GM18519 (cell line): ENCODE data around the gene CLEC16A.

Experiments used
- ATAC-seq: cut with Tn5 transposase; IDR thresholded peaks from one replicate; pipeline ENCODE4 v1.9.1; 2021; ENCODE audit warnings: mild to moderate bottlenecking, moderate library complexity; ENCODE audit not compliant: unreplicated experiment, low FRiP score

CLEC16A gene

DNA sequence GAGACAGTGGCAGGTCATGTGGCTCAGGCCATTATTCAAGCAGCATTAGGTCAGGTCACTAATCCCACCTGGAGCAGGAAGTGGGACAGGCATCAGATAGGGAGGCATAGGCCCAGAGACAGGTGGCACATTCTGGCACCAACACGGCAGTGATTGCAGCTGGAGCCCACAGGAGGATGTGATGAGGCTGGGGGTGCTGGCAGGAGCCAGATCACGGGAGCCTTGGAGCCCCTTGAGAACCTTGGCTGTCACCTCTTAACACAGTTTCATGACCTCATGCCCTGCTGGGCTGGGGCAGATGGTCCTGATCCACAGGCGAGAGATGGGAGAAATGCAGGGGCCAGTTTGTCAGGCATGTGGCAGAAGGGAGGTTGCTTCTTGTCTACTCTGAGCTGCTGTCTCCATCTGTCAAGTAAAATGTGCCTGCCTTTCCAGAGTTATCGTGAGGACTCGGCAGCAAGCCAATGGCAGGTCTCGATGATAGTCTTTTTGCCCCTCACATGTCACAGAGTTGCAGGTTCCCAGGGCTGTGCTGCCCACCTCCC is 109.6 kb downstream of the CLEC16A start:
- no peak for ATAC-seq

DNA sequence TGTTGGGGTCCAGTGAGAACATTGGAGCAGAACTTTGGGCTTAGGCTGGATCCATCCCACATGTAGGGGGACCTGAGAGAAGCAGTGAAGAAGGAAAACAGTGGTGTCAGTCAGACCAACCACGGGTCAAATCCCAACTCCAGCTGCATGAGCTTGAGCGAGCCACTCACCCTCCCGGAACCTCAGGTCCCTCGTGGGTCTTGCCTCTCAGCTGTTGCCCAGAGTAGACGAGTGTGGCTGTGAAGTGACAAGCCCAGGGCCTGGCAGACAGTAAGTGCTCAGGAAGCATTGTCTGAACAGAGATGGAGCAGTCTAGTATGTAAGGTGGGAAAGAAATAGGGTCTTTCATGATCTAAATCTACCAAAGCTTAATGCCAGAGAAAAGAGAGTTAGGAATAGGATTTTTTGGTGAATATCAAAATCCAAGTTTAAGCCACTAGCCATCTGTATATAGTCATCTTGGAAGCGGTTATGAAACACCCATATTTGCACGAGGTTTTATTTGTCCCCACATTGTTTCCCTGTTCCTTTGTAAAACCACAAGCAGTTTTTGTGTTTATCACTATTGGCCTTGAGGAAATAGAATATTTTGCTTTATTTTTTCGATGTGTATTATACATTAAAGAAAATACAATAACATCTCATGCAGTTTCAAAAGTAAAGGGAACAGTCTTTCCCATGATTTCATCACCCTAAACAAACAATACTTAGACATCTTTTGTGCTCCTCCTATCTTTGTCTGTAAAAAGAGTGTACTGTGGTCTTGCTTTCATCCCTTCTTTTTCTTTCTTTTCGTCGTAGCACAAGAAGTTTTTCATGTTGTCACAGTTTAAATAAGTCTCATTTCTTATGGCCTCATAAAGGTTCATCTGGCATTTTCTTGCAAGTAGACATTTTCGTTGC is 112.0 kb downstream of the CLEC16A start:
- no peak for ATAC-seq

DNA sequence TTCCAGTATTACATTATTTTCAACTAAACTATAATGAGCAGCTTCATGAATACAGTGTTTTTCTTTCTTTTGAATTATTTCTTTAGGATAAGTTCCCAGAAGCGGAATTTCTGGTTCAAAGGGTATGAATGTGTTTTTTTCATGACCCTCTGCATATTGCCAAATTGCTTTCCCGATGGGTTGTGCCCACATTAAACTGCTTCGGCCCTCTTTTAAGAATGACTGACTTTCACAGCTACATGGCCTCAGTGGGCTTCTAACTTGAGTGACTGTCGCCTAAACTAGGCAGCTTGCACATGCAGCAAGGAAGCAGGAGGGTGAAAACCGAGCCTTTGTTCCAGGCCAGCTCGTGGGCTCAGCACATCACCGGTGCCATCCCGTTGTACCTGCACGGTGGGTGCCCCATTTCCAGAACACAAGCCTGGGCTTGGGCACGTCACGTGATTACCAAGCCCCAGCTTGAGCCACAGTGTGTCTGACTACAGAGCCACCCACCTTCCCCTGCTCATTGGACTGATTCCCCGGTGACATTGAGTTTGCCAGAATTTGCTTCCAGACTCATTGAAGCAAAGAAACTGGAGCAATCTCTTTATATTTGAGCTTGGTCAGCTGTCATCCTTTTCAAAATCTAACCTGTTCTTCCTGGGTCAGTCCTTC is 112.8 kb downstream of the CLEC16A start:
- ATAC-seq = no peak

DNA sequence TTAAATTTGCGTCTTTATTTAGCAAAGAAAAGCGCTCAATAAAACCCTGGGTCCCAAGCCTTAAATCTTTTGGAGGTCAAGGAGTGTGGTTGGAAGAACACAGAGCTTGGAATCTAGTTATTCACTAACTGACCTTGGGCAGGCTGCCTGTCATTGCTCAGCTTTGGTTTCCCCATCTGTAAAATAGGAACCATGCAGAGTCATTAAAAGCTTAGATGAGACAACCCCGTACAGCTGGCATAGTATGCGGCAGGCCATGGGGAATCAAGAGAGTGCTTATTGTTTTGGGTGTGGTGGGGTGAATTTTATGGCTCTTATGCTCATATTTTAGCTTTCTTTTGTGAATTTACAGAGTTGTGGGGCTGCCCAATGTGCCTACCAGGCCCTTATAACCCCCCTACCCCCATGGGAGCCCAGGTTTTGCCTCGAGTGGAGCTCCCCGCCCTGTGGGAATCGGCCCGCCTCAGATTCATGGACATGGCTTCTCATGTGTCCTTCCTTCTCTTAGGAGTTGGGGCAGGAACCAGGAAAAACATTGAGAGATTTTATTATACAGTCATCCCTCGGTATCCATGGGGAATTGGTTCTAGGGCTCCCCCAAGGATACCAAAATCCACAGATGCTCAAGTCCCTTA is 113.5 kb downstream of the CLEC16A start:
- no peak for ATAC-seq

DNA sequence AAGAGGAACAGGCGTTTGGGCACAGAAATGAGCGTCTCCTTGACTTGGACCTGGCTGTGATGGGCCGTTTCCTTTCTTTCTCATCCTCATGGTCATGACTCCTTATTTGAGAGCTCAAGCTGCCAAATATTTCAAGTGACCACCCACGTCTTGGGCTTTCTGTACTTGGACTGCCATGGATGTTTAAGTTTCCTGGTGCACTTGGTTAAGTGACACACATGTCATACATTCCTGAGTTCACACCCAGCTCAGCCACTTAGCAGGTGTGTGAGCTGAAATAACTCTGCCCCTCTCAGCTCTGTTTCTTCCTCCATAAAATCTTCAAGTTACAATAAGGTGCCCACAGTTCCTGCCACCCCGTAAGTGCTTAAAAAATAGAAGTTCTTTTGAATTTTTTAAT is 114.5 kb downstream of the CLEC16A start:
- ATAC-seq = no peak

DNA sequence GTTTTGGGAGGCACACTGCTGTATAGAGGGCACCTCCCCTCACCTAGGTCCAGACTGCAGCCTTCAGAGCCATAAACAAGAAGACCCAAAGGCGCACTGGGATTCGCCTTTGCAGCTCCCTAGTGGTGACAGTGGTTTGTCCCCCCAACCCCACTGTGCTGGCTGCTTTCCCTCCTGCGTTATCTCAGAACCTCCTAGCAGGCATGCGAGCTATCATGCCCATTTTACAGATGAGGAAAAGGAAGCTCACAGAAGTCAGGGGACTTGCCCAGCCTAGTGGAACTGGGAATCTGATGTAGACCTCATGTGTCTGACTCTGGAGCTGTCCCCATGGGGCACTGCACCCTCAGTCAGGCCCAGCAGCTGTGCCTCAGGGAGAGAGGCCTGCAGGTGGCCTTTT is 115.2 kb downstream of the CLEC16A start:
- no peak for ATAC-seq

DNA sequence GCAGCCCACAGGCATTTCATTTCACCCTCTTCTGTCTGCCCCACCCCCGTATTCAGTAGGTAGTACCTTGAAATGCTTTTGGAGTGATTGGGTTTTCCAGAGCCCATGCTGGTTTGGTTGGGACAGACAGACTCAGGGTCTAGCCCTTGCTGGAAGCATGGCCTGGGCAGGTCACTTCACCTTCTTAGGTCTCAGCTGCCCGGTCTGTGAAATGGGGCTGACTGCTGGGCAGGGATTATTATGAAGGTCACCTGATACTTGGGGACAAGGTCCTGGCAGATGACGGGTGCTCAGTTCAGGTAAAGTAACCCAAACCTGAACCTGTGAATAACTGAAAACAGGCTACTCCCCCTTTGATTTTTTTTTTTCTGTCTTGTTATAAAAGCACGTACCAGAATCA is 116.0 kb downstream of the CLEC16A start:
- ATAC-seq = no peak

DNA sequence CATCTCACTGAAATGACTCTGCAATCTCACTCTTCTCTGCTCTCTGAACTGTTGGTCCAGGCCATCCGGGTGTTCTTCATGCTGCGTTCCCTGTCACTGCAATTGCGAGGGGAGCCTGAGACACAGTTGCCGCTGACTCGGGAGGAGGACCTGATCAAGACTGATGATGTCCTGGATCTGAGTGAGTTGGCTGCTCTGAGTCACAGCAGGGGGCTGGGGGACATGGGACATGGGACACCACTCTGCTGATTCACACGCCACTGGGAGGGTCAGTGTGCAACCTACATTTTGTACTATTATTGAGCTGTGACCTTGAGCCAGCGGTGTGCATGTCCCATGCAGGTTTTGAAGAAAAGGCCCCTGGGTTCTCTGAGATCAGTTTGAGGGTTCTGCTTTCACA is 116.5 kb downstream of the CLEC16A start:
- ATAC-seq = no peak

DNA sequence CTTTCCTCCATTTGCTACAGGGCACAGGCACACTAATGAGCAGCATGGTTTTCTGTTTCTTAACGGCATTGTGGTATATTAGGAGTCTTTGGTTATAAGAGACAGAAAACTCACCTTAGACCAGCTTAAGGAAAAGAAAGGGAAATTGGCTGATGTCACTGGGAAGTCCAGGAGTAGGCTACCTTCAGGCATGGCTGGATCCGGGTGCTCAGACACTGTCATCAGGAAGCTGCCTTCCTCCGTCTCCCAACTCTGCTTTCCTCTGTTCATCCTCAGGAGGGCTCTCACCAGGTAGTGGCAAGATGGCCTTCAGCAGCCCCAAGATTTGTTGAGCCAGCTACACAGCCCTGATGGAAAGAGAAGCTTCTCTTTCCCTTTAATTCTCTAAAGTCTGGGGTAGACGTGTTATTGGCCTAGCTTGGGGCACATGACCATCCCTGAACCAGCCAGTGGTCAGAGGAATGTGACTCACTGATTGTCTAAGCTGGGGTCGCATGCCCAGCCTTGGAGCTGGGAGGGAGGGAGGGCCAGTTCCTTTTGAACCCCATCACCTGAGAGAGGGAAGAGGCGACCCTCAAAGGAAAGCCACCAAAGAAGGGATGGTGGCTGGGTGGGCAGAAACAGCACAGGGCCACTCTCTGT is 117.4 kb downstream of the CLEC16A start:
- ATAC-seq = no peak

DNA sequence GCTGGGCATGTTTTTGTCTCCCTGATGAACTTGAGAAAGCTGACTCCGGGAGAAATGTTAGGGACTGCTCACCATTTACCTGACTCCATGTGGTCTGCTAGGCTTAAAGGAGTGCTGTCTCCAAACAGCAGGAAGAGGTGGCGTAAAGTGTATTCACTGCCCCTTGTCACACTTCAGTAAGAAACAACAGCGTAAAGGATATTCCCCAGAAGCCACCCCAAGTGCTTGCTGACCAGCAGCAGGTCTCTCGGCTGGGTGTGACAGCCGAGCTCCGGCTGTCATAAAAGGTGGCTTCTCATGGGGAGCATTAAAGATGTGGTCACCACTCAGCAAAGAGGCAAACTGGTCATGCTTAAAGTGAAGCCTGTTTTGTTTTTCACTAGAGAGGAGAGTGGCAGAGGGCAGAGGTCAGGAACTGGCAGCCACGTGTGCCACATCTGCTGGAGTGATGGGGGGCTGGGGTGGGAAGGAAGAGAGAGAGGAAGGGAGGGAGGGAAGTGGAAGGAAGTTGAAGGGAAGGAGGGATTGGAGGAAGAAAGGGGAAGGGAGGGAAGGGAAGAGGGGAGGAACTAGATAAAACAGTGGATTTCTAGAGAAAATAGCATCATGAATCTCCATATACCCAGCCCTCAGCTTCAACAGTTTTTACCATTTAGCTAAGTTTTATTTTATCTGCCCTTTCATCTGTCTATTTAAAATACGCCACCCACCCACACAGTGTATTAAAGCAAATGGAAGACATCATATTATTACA is 119.3 kb downstream of the CLEC16A start:
- no peak for ATAC-seq

DNA sequence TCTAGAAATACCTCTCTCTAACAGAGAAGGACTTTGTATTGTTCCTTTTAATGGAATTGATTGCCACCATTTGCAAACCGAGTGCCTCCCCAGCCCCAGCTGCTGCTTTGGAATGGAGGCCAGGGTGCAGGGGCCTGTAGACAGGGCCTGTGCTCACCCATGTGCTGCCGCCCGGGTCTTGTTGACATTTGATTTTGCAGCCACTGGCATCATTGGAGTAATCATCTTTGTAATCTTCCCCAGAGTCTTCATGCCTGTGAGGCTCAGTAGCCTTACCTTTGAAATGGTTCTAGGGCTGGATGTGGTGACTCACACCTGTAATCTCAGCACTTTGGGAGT is 119.8 kb downstream of the CLEC16A start:
- no peak for ATAC-seq

DNA sequence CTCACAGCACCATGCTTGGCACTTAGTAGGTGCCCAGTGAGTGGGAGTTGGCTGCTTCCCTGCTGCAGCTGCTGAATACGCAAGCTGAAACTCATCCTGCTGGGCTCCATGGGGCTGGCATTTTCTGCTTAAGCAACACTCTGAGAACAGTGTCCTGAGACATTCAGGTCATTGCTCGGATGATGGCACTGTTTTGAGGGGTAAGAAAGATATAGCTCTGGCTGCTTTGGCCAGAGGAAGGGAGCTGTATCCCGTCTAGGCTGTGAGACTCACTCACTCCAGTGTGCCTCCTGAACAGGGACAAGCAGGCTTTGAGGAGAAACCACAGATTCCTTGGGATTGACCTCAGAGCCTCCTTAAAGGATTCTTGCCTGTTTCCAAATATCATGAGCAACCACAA is 120.5 kb downstream of the CLEC16A start:
- ATAC-seq = no peak

DNA sequence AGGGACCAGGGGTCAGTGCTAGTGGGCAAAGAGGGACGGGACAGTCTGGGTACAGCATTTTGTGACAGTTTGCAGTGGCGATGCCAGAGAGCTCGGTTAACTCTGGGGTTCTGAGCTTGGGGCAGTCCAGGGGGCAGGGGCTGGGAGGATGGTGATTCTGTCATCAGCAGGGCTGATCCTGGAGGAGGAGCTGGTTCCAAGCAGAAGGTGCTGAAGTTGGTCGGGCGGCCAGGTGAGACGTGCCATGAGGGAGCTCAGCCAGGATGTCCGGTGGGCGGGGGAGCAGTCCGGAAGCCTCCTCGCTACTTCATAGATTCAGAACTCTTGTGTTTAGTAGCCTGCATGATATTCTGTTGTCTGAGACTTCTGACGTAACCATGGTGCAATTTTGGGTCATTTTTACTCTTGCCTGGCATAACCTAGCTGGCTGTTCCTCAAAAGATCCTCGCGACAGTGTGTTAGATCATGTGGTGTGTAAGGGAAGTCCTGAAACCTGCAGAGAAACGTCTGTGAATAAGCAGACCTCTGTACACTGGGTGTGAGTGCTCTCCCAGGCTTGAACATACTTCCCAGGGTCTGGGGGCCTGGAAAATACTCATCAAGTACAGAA is 122.0 kb downstream of the CLEC16A start:
- ATAC-seq = no peak

DNA sequence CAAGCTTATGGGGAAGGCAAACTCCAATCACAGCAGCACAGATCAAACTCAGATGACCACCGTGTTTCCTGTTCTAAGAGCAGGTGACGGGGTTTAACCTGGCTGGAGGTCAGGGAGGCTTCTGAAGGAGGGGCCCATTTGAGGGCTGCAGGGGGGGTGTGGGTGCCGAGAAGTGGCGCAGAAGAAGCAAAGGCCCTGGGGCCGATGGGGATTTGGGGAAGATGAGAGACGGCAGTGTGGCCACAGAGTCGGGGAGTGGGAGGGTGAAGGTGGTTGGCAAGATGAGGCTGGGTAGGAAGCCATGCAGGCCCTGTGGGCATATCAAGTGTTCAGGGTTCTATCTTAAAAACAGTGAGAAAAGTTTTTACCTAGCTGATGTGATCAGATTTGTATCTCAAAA is 122.9 kb downstream of the CLEC16A start:
- no peak for ATAC-seq

DNA sequence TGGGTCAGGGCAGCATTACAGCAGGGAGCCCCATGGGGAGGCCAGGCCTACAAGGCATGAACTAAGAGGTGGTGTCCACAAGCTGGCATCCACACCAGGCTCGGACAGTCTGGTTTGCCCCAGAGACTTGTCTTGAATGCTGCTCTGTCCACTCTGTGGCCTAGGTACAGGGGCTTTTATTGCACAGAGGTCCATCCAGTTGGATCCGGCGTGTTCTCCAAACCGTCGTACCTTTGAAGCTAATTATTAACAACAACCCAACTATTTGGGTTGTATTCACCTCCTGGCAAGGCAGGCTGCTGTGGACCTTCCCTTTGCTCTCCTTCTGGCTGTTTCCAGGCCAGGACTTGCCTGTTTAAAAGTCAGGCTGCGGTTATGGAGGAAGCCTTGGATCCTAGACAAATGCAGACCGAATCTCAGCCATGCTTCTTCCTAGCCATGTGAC is 123.4 kb downstream of the CLEC16A start:
- no peak for ATAC-seq

DNA sequence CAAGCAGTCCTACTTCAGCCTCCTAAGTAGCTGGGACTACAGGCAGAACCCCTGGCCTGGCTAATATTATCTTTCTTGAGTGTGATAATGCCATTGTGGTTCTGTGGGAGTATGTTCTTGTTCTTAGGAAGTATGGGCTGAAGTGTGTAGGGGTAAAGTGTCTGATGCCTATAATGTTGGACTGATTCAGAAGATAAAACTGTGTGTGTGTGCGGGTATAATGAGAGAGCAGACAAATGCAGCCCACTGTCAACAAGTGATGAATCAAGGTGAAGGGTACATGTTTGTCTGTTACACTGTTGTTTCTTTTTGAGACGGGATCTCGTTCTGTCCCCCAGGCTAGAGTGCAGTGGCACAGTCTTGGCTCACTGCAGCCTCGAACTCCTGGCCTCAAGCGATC is 127.5 kb downstream of the CLEC16A start:
- no peak for ATAC-seq

DNA sequence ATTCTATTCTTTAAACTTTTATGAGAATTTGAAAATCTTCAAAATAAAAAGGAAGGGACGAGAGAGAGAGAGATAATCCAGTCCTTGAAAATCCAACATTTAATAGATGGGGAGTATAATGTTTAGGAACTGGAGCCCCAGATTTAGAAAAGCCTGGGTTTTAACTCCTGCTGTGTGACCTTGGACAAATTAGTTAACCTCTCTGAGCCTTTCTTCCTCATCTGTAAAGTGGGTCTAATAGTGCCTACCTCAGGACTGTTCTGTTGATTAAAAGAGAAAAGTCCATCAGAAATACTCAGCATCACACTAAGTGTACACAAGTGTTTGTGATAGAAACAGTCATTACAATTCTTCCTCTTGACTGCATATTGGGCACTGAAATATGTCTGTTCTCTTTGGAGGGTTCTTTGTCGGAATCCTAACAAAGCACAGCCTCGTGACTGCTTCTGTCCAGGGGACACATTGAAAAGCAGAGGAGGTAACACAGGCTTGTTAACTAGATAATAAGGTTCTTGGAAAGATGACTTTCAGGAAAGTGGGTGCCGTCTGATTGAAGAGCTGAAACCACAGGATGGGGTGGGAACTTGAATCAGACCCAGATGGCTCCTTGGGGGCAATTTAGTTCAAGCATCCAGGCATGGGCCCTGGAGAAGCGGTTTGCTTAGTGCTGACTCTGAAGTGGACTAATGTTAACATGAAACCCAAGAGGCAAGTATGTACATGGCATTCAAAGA is 128.2 kb downstream of the CLEC16A start:
- no peak for ATAC-seq

DNA sequence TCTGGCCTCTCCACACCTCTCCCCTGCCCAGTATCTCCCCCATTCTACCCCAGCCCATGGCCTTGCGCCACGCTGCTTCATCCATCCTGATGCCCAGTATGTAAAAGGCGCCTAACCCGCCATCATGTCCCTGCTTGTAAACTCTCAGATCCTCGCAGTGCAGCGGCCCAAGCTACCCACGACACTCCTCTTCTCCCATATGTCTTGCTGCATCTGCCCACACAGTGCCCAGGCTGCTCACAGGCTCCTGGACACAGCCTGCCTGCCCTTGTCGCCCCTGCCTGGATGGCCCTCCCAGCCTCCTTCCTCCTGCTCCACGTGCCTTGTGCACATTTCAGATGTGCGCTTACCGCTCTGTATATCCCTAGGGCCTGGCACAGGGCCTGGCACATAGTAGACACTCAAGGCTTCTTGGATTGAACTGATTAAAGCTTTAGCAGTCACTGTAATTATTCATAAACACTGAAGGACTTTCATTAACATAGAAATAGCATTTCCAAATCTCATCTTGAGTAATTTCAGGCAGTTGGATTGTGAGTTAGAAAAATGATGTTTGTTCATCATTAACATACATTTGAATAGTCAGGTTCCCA is 129.1 kb downstream of the CLEC16A start:
- no peak for ATAC-seq

DNA sequence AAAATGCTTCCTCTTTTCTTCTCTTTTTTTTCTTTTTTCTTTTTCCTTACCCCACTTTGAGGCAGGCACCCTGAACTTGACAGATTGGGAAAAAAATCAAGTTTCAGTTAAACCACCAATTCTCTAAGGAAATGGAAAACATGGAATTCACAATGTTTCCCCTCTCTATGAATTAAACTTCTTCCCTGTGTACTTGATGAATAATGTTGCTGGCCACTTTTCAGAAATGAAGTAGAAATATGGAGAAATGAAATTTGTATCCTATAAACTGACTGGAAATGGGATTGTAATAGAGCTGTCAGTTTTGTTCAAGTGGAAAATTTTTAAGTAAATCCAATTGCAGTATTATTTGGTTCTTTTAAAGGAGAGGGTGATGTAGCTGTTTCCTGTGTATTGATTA is 129.8 kb downstream of the CLEC16A start:
- ATAC-seq = no peak
